T-helper 2 cell treated with Interferon-gamma antibody and Interleukin-4, amounts not matched to agents 5 μg/mL and 100 μg/mL, for 36 hours (primary cell): ENCODE data around the gene GPR148.

Source experiments
- DNase-seq: peaks from one replicate; pipeline ENCODE4 v3.0.0; 2021; ENCODE audit warnings: low spot score
- H3K27ac Mint-ChIP-seq: one replicate; pipeline ENCODE4 v1.8.0; 2021; ENCODE audit warnings: mild to moderate bottlenecking, mixed read lengths
- H3K27me3 Mint-ChIP-seq: one replicate; pipeline ENCODE4 v1.8.0; 2021; ENCODE audit warnings: low read depth, mixed read lengths
- H3K36me3 Mint-ChIP-seq: one replicate; pipeline ENCODE4 v1.8.0; 2021; ENCODE audit warnings: low read depth, mixed read lengths
- H3K4me1 Mint-ChIP-seq: one replicate; pipeline ENCODE4 v1.8.0; 2021; ENCODE audit warnings: low read depth, mixed read lengths
- H3K4me3 Mint-ChIP-seq: one replicate; pipeline ENCODE4 v1.8.0; 2022; ENCODE audit warnings: mild to moderate bottlenecking, moderate library complexity, mixed read lengths
- H3K9me3 Mint-ChIP-seq: one replicate; pipeline ENCODE4 v1.8.0; 2021; ENCODE audit warnings: mixed read lengths

The GPR148 gene

GRCh38 chr2:130769343-130769907 lies 40.6 kb downstream of the GPR148 start:
- Mint-ChIP-seq H3K36me3 (no peaks in the 10 kb centered on the region), H3K27ac (no peak overlapping the region), H3K9me3 (no peaks in the 10 kb centered on the region), H3K4me3 (no peak overlapping the region), H3K27me3 (no peaks in the 10 kb centered on the region), H3K4me1 (no peaks in the 10 kb centered on the region)
- DNase-seq: no peak

GRCh38 chr2:130776550-130776949 lies 47.7 kb downstream of the GPR148 start:
- no peaks in the 10 kb centered on the region for H3K4me1 Mint-ChIP-seq
- H3K4me3 Mint-ChIP-seq: no peak overlapping the region
- no peak for DNase-seq
- H3K27me3 Mint-ChIP-seq: peaks cover 2% of the 10 kb centered on the region
- H3K9me3 Mint-ChIP-seq: no peaks in the 10 kb centered on the region
- H3K36me3 Mint-ChIP-seq: no peaks in the 10 kb centered on the region
- H3K27ac Mint-ChIP-seq: no peak overlapping the region

GRCh38 chr2:130778781-130779180 lies 49.9 kb downstream of the GPR148 start:
- Mint-ChIP-seq H3K4me1 (no peaks in the 10 kb centered on the region), H3K36me3 (no peaks in the 10 kb centered on the region), H3K4me3 (no peak overlapping the region), H3K9me3 (no peaks in the 10 kb centered on the region), H3K27me3 (peaks cover 4% of the 10 kb centered on the region), H3K27ac (no peak overlapping the region)
- no peak for DNase-seq
